Heart left ventricle (tissue), 13 donors: ENCODE data around the gene STEAP4.

ENCODE experiments used
- CTCF ChIP-seq, 12 donors: fragments of 200-600 bp; sonication (generic) in 4 of 12; IDR thresholded peaks; one replicate each; pipeline versions ENCODE4 v1.5.0 to v1.8.0; 2018 to 2022; ENCODE audit warnings: antibody characterized with exemption in 12 of 12, mild to moderate bottlenecking in 5 of 12
- POLR2A ChIP-seq, 2 donors: fragments of 450-650 bp; IDR thresholded peaks; one replicate each; pipeline ENCODE4 v1.6.1; 2017; ENCODE audit warnings: antibody characterized with exemption in 2 of 2, mild to moderate bottlenecking in 2 of 2, moderate library complexity in 2 of 2
- donor health status: ischemic (EF 13 %, LVEDD 7.1; RV severe dilation, severe dysfunction).
- donor health status: DM: no; HTN: yes; CAD: no.
- donor health status: DM: no; HTN: no; CAD: no.
- donor health status: ischemic (EF 25% LVEDD 6.9; RV normal size, moderate dysfunction).
- donor health status: ischemic (EF 25% LVEDD 5.7; RV mildly dilated, moderate dysfunction).
- donor health status: ischemic (EF 35%, LVEDD 5.7; RV mildly dilated, moderate dysfunction).
- donor health status: nonischemic (EF 11% LVEDD 7.7; RV severe dilation, severe dysfunction).
- donor health status: DM: yes; HTN: yes; CAD: no.
- donor health status: PGD.
- donor health status: ischemic (EF 29% LVEDD 5.4; RV normal size, mild dysfunction).
- donor health status: nonischemic (EF 23%, LVEDD 6.1; RV moderate dilation, normal function).

GRCh38 chr7:88344271-88344670 is 37.6 kb upstream of the STEAP4 start:
- TF ChIP-seq CTCF (IDR thresholded peaks at IDR 0.05): no peak
- TF ChIP-seq POLR2A (IDR thresholded peaks at IDR 0.05): no peak
